GM12875 (cell line): ENCODE data around the gene APLF.
"Not testable (repeated sequence)": the region's sequence is repeated elsewhere in the genome, so short reads cannot be mapped to it uniquely, and the experiment has no call there.

ENCODE experiments used
- H3K4me3 ChIP-seq: one replicate; pipeline ENCODE4 v1.5.1; 2011; ENCODE audit warnings: low read depth, low read length, control low read depth
- TF ChIP-seq, protein P1 (sequence below): IDR thresholded peaks from 2 replicates; pipeline ENCODE4 v1.5.1; 2011; ENCODE audit warnings: low read depth, mild to moderate bottlenecking, control low read depth, inconsistent platforms, low read length, moderate library complexity, borderline replicate concordance; ENCODE audit not compliant: insufficient read depth

Gene APLF

DNA sequence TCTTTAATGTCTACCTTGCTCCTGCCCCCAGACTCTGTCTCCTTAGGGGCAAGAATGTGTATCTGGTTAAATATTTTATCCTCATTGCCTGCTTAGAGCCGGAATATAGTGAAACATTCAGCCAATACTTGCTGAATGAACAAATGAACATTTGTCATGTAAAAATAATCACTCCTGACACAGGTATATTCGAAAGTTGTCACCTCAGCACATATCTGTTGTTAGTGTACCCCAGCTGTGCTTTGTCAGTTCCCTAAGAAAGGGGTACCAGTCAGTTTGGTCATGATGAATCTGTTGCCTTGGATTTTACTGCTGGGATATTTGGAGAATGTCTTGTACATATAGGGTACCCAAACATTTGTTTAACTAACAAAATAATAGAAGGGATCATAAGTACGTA lies 99.0 kb downstream of the APLF start:
- TF ChIP-seq, protein P1, sequence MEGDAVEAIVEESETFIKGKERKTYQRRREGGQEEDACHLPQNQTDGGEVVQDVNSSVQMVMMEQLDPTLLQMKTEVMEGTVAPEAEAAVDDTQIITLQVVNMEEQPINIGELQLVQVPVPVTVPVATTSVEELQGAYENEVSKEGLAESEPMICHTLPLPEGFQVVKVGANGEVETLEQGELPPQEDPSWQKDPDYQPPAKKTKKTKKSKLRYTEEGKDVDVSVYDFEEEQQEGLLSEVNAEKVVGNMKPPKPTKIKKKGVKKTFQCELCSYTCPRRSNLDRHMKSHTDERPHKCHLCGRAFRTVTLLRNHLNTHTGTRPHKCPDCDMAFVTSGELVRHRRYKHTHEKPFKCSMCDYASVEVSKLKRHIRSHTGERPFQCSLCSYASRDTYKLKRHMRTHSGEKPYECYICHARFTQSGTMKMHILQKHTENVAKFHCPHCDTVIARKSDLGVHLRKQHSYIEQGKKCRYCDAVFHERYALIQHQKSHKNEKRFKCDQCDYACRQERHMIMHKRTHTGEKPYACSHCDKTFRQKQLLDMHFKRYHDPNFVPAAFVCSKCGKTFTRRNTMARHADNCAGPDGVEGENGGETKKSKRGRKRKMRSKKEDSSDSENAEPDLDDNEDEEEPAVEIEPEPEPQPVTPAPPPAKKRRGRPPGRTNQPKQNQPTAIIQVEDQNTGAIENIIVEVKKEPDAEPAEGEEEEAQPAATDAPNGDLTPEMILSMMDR: no peak
- no peak overlapping the region for H3K4me3 ChIP-seq

DNA sequence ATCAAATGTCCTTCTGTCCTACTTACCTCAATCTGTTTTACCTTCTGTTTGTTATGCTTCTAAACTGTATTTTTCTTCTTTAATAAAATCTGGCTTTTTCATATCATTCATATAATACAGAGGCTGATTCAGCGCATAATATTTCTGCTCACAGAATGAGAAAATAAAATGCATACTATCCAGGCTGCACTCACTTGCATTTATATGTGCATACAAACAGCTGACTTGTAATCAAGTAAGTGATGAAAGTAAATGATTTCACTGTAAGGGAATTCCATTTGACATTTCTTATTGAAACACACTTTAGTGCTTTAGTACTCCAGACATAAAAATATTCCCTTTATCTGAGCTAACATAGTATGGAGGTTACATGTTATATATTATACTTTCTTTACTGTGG lies 100.7 kb downstream of the APLF start:
- TF ChIP-seq, protein P1: no peak
- no peak overlapping the region for H3K4me3 ChIP-seq

DNA sequence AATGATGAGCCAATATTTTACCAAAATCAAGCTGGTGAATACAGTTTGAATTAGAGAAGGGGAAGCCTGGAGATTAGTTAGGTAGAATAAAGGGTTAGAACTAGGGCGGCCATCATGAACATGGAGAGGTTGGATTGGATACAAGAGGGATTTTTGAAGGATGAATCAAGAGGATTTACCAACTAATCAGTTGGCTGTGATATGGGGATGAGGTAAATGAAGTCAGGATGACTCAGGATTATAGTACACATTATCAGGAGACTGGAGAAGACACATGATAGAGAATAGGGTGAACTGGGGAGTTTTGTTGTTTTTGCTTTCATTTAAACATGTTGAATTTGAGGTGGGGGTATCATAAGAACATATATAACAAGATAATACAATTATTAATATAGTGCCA lies 102.2 kb downstream of the APLF start:
- TF ChIP-seq, protein P1: no peak
- H3K4me3 ChIP-seq: no peak overlapping the region

DNA sequence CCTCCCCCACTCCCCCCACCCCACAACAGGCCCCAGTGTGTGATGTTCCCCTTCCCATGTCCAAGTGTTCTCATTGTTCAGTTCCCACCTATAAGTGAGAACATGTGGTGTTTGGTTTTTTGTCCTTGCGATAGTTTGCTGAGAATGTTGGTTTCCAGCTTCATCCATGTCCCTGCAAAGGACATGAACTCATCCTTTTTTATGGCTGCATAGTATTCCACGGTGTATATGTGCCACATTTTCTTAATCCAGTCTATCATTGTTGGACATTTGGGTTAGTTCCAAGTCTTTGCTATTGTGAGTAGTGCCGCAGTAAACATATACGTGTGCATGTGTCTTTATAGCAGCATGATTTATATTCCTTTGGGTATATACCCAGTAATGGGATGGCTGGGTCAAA lies 103.0 kb downstream of the APLF start:
- H3K4me3 ChIP-seq: not testable (repeated sequence)

DNA sequence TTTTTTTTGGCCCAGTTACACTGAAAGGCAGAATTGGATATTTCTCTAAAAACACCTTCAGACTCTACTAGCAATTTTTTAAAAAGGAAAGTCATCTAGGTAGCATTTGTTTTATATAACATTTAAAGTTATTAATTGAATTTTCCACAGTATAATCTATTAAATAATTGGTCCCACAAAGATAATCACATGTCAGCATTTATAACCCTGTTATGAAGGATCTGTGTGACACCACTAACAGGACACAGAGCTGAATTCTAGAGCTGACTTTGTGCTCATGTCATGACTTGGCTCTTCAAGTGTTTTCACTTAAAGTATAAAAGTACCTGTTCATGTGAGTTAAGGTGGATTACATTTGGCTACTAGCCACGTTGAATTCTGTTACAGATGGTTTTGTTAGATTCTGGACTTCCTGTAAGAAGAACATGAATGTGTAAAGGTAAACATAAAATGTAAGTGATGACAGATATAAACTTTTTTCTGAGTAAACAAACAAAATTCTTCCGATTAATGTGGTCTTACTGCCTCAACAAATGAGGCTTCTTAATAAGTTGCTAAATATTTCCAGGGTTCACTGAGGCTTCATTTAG lies 106.9 kb downstream of the APLF start:
- TF ChIP-seq, protein P1: no peak
- H3K4me3 ChIP-seq: no peak overlapping the region

DNA sequence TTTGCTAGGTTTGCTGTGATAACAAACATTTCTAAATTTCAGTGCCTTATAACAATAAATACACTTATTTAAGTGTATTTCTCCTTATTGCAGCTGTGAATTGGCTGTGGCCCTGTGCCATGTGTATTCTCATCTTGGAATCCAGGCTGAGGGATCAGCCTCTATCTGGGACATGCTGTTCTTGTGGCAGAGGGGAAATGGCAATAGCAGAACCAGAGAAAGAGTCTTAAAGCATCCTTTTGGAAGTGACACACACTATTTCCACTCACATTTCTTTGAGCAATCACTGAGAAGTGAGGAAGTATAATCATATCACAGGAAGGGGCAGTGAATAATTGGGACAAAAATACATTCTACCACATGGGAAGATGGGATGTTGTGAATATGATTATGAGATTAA lies 109.8 kb downstream of the APLF start:
- TF ChIP-seq, protein P1: no peak
- no peak overlapping the region for H3K4me3 ChIP-seq

DNA sequence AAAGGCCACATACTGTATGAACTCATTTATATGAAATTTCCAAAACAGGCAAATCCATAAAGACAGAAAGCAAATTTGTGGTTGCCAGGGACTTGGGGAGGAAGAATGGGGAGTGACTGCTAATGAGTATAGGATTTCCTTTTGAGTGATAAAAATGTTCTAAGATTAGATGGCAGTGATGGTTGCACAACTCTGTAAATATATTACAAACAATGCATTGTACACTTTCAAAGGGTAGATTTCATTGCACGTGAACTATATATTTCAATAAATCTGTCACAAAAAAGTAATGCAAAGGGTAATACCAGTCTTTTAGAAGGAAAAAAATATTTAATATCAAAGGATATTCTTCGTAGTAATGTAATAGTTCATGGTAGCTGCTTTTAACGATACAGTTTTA lies 112.3 kb downstream of the APLF start:
- TF ChIP-seq, protein P1: no peak
- H3K4me3 ChIP-seq: no peak overlapping the region

DNA sequence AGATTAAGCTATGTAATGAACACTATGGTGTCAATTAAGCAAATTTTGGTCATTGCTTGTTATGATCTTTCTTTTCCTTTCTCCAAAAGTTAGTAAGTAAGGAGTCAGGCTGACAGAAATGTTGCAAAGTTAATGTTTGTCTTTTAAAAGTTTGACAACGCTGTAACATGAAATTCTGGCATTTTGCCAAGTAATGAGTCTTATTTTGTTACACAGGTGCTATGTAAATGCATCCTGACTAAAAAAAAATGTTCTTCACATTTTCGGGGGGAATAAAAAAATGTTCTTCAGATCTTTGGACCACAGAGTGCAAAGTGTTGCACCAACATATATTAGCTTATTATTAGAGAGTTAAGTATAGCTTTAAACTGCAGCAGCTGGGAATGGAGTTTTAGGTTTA lies 121.2 kb downstream of the APLF start:
- TF ChIP-seq, protein P1: no peak
- no peak overlapping the region for H3K4me3 ChIP-seq
